Anterior cingulate cortex (tissue), 58 donors: Measurements from ENCODE around the gene SYT6.
A peak's percentile ranks its signal among the peaks of the same experiment; 100 is the strongest.

Experiments
- DNase-seq, 58 donors: peaks; one replicate each; lab custom pipeline; 2025; lab: John Stamatoyannopoulos, UW

SYT6 gene

DNA sequence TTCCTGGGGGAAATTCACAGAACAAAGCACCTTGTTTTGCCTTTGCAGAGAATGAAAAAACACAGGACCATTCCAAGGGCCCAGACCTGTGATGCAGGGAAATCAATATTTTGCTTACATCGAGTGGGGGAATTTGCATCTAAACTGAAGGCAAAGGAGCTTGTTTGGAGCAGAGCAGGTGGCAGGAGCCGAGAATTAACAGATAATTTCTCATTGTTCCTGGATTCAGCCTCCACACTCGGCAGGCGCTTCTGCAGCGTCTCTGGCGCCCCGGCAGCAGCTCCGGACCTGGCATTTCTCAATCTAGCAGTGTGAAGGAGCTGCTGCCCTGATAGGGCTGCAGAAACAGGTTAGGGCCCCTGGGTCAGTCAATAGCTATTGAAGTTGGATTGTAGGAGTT, 2.0 kb upstream of the SYT6 start:
- DNase-seq: no peak

DNA sequence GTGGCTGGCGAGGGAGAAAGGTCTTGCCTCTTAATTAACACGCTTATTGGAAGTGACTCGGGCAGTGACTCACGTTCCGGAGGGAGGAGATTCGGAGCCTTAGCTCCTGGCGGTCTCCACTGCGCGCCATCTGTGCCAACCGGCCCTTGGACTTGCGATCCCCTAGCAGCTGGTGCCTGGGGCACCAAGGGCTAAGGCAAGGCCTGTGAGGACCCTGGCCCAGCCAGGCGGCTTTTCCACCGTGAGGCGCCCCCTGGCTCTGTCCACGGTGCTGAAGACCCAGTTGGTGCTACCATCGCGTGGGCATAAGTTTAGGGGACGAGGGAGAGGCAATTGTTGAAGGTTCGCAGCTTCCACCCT, 1.3 kb upstream of the SYT6 start:
- DNase-seq: peak in 1 of 58 donors; percentile 19

DNA sequence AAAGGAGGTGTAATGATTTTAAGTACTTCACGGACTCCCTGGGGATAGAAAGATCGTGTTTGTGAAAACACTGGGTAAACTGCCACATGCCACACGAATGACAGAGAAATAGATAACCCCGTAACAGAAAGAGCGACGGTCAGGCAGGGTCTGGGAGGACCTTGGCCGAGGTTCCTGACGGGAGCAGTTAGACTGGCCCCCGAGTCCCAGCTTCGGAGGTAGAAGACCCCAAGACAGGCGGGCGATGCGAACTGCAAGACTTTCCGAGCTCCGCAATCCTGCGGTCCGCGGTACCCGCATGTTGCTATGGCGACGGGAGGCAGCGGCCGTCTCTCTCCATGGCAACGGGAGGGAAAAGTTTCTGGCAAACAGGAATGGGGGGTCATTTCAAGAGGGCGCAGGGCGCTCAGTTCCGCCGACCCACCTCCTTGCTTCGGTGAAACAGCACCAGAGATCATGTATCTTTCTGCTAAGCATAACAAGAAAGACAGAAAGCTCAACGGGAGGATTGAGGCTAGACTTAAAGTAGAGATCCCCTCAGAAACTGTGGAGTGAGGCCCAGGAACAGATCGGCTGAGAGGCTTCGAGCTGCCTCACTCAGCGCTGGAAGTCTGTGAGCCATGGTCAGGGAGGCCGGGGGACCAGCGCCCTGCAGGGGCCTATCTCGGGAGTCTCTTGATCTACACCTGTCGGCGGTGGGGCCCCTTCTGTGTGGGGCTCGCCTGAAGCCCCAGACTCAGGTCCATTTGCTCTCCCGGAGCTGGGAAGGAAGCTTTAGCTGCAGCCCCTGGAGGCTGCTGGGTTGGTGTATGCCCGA, 685 bp upstream of the SYT6 start:
- peak in 31 of 58 donors; percentile 5 to 60 (median 24) for DNase-seq

DNA sequence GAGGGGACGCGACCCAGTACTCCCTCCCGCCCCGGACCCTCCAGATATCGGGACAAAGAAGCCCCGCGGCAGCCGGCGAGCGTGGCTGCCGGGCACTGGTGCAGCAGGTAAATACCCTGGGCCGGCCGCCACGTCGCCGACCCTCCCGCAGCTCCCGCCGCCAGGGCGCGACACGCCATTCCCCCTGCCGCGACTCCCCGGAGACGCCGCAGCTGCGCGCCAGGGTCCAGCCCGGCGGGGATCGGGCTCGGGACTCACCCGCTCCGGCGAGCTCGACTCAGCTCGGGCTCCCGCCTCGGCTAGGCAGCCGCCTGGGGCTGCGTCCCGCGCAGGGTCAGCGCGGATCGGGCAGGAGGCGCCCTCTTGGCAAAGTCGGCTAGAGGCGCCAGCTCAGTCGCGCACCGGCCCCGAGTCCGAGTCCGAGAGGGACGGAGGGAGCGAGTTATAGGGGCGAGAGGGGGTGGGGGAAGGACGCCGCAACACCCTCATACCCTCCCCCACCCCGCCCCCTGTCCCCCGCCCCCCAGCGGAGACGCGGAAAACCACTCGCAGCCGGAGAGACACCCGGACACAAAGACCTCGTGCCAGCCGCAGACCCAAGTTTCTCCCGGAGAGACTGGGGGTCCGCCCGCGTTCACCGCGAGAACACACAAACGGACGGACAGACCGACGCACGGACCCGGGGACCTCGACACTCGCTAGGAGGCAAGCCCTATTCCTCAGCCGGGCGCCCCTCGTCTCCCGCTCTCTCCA, 985 bp downstream of the SYT6 start:
- peak in 9 of 58 donors; percentile 6 to 32 (median 11) for DNase-seq

GRCh38 chr1:114152089-114152507, 1.6 kb downstream of the SYT6 start:
- no peak for DNase-seq

- no peak for DNase-seq
These were observed 3.7 kb downstream of the SYT6 start for GRCh38 chr1:114150016-114150415.

GRCh38 chr1:114149211-114149610, 4.5 kb downstream of the SYT6 start:
- no peak for DNase-seq

GRCh38 chr1:114145504-114146151, 8.0 kb downstream of the SYT6 start:
- DNase-seq: no peak

GRCh38 chr1:114144016-114144415, 9.7 kb downstream of the SYT6 start:
- no peak for DNase-seq

- DNase-seq: no peak
These were observed 14.1 kb downstream of the SYT6 start for GRCh38 chr1:114139540-114139939.

DNA sequence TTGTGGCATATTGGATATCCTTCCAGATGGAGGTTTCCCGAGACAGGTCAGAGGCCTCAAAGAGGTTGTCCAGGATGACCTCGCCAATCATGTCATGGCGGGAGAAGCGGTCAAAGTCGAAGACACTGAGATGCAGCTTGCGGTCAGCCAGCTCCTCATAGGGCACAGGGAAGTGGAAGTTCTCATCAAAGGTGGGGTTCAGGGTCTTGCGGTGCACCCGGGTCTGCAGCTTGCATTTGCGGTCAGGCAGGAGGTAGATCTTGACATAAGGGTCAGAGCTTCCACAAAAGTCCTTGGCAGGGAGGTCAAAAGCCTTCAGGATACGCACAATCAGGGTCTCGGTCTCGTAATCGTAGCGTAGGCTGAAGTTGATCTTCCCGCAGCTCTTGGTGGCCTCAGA, 16.2 kb downstream of the SYT6 start:
- no peak for DNase-seq

DNA sequence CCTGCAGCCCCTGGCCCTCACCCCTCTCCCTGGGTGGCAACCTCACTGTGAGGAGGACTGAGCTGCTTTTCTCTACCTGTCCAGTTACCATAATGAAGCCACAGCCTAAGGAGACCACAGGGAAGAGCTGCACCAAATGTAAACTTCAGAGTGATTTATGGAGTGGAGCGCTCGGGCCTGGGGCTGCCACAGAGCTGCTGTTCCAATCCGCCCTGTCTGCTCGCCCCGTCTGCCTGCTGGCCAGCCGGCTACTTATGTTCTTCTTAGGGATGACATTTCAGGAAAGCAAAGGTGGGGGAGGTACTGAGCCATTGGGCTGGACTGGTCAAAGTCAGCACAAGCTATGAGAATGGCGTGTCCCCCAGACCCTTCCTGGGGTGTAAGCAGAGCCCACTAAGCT, 17.9 kb downstream of the SYT6 start:
- DNase-seq: no peak

DNA sequence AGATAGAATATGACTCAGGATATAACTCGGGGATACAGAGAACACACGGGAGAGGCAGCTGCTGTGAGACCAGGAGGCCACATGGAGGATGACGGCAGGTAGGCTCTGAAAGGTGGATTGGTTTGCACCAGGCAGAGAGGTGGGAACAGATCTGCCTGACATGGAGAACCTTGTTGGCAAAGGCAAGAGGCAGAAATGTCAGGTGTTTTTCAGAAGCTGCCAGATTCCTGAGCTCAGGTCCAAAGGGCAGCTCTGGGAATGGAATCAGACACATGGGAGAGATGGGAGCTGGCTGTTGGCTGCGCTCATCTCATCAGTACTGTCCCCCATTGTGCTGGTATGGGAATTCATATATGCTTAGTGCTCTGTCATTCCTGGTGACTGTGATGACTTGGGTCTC, 19.2 kb downstream of the SYT6 start:
- no peak for DNase-seq

DNA sequence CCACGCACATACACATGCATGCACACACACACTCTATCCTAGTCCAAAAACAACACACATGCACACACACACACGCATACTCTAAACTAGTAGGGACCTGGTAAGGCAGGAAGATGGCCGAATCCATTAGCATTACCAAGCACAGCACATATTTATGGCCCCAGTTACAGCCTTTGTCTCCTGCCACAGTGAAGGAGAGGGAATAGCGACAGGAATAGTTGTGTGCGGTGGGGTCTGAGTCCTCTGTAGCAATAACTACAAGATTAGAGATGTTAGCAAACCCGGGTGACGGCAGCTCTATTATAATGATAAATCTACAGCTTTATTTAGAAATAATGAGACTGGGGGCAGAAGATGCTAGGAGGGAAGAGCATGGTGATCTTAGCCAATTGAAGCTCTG, 20.5 kb downstream of the SYT6 start:
- DNase-seq: no peak

GRCh38 chr1:114131526-114132220, 22.0 kb downstream of the SYT6 start:
- DNase-seq: no peak

- DNase-seq: no peak
These were observed 22.7 kb downstream of the SYT6 start for GRCh38 chr1:114130846-114131525.

DNA sequence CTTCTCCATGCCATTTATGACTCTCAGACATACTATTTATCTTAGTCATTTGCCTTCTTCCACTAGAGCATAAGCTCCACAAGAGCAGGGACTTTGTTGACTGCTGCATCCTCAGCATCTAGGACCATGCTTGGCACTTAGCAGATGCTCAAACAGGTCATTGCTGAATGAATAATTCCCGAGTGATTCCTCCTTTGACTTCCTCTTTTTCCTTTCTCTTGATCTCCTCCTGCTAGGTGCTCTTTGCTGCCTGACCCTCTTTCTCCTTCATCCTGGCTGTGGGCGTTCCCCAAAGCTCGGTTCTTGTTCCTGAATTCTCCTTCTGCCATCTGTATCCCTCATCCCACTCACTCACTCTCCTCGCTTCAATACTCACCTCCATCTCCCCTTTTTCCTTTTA, 23.5 kb downstream of the SYT6 start:
- DNase-seq: no peak

- no peak for DNase-seq
These were observed 25.4 kb downstream of the SYT6 start for GRCh38 chr1:114128293-114128692.

- peak in 30 of 58 donors; percentile 6 to 58 (median 22) for DNase-seq
These were observed 27.2 kb downstream of the SYT6 start for GRCh38 chr1:114126261-114127095.
